ENCODE results near the gene B4GALNT2.

- TF ChIP-seq SP1 (IDR thresholded peaks at IDR 0.05) (no peak), FOXM1 (IDR thresholded peaks at IDR 0.05; ENCODE audit: borderline replicate concordance) (no peak), LEF1 (IDR thresholded peaks at IDR 0.05; ENCODE audit: borderline replicate concordance) (no peak), TARDBP (IDR thresholded peaks at IDR 0.05) (no peak), SUZ12 (IDR thresholded peaks at IDR 0.05) (no peak), FOXA1 (IDR thresholded peaks at IDR 0.05) (no peak), BHLHE40 (IDR thresholded peaks at IDR 0.05; ENCODE audit: borderline replicate concordance) (no peak), ELF4 (IDR thresholded peaks at IDR 0.05) (no peak), ARNT (IDR thresholded peaks at IDR 0.05) (no peak), FOXK2 (IDR thresholded peaks at IDR 0.05) (no peak), NFRKB (IDR thresholded peaks at IDR 0.05) (no peak), CTBP1 (IDR thresholded peaks at IDR 0.05; ENCODE audit: borderline replicate concordance) (no peak)
Observed at GRCh38 chr17:49114703-49115102, 17.9 kb upstream of the B4GALNT2 start.
